OCI-LY7 (cell line): ENCODE data around the gene CYP4X1. TPM values are rescaled to one million over a fixed set of nuclear protein-coding genes. Genes with fewer than 3 reads are reported as not detected.
"Not testable (repeated sequence)": the region's sequence is repeated elsewhere in the genome, so short reads cannot be mapped to it uniquely, and the experiment has no call there.

Experiments used
- BruUV-seq: library from RNA; stranded (reverse); fragments of 400-500 nt; replicated peaks from 2 replicates; lab custom pipeline; 2021; lab: Mats Ljungman, UMichigan
- CTCF ChIA-PET: fragments of 300-600 bp; sonication (Branson Sonifier 250); formaldehyde crosslinking; loops from one replicate; lab custom pipeline; 2022; ENCODE audit warnings: antibody characterized with exemption; ENCODE audit not compliant: unreplicated experiment; lab: Charles Lee
- POLR2A ChIA-PET: fragments of 300-600 bp; sonication (Branson Sonifier 250); formaldehyde crosslinking; loops from one replicate; lab custom pipeline; 2022; ENCODE audit warnings: antibody characterized with exemption; lab: Charles Lee
- DNase-seq: peaks from one replicate; pipeline ENCODE4 v3.0.0-alpha.2; 2015; ENCODE audit warnings: low spot score
- H2AFZ ChIP-seq: fragments of 200-600 bp; sonication (generic), shearing (Covaris generic); 2 replicates; pipeline ENCODE4 v1.6.1; 2014; ENCODE audit warnings: mild to moderate bottlenecking, antibody characterized with exemption, low read length, moderate library complexity
- H3K27ac ChIP-seq: fragments of 200-600 bp; sonication (generic); 2 replicates; pipeline ENCODE4 v1.5.1; 2014; ENCODE audit warnings: mixed run types, low read depth, mild to moderate bottlenecking, moderate library complexity, low read length, inconsistent platforms; ENCODE audit not compliant: poor library complexity, severe bottlenecking
- H3K36me3 ChIP-seq: fragments of 200-600 bp; sonication (generic); 2 replicates; pipeline ENCODE4 v1.6.1; 2014; ENCODE audit warnings: mild to moderate bottlenecking, antibody characterized with exemption, low read length, moderate library complexity, mixed read lengths; ENCODE audit not compliant: insufficient read depth
- H3K4me1 ChIP-seq: fragments of 200-600 bp; sonication (generic); 2 replicates; pipeline ENCODE4 v1.5.1; 2014; ENCODE audit warnings: mild to moderate bottlenecking, low read length; ENCODE audit not compliant: insufficient read depth, poor library complexity, severe bottlenecking
- H3K4me2 ChIP-seq: fragments of 200-600 bp; sonication (generic); 2 replicates; pipeline ENCODE4 v1.6.1; 2014; ENCODE audit warnings: mild to moderate bottlenecking, low read length
- H3K4me3 ChIP-seq: fragments of 200-600 bp; sonication (generic); 2 replicates; pipeline ENCODE4 v1.5.1; 2014; ENCODE audit warnings: mild to moderate bottlenecking, low read depth, low read length; ENCODE audit not compliant: poor library complexity, severe bottlenecking
- H3K79me2 ChIP-seq: fragments of 200-600 bp; sonication (generic); 2 replicates; pipeline ENCODE4 v1.6.1; 2016; ENCODE audit warnings: low read depth, mild to moderate bottlenecking, low read length, moderate library complexity, mixed read lengths; ENCODE audit not compliant: insufficient read depth
- H3K9me2 ChIP-seq: fragments of 200-600 bp; sonication (generic); 2 replicates; pipeline ENCODE4 v1.6.1; 2016; ENCODE audit warnings: mild to moderate bottlenecking, low read length, mixed read lengths; ENCODE audit not compliant: insufficient read depth
- H3K9me3 ChIP-seq: fragments of 200-600 bp; sonication (generic); 2 replicates; pipeline ENCODE4 v1.6.1; 2014; ENCODE audit warnings: mild to moderate bottlenecking, mixed run types, low read length, mixed read lengths
- H4K20me1 ChIP-seq: fragments of 200-600 bp; sonication (generic); 2 replicates; pipeline ENCODE4 v1.6.1; 2014; ENCODE audit warnings: mild to moderate bottlenecking, antibody characterized with exemption, low read length, moderate library complexity, mixed read lengths; ENCODE audit not compliant: insufficient read depth
- CTCF ChIP-seq: fragments of 200-600 bp; sonication (generic); conservative IDR thresholded peaks from 2 replicates; pipeline ENCODE4 v1.5.1; 2014; ENCODE audit warnings: mild to moderate bottlenecking, antibody characterized with exemption, low read length, moderate library complexity, mixed read lengths
- EZH2phosphoT487 ChIP-seq: fragments of 200-600 bp; sonication (generic); IDR thresholded peaks from 2 replicates; pipeline ENCODE4 v1.6.1; 2018; ENCODE audit warnings: low read depth, borderline replicate concordance, mild to moderate bottlenecking, mixed run types, antibody characterized with exemption, low read length, moderate library complexity, mixed read lengths
- intact Hi-C: fragments of 100-400 bp; cut with micrococcal nuclease; formaldehyde crosslinking; loops from one replicate; pipeline ENCODE4 v1.10.0; 2022; ENCODE audit not compliant: unreplicated experiment
- total RNA-seq, 2 experiments: library from RNA; depleted of rRNA in 1 of 2; stranded (reverse); fragments of >200 nt in 1 of 2; shearing (Covaris generic) in 1 of 2; gene quantifications; 2 replicates each; pipeline ENCODE4 v1.2.3, GENCODE V29; 2014 to 2022

CYP4X1 gene
- total RNA-seq, 2 experiments from 2014 or later, result not detected

DNA sequence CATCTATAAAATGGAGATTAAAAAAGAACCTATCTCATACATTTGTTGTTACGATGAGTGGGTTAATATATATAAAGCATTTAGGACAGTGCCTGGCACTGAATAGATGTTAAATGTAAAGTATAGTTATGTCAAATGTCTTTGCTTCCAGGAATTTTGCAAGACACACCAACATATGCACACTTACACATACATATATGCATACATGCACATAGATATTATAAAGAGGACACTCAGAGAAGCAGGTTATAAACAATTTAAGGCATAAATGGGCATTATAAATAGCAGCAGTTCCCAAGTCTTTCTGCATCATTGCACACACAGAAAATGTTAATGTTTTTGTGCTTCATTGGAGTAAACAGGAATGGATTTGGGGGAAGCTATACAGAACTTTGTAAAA, 13.3 kb downstream of the CYP4X1 start:
- H3K79me2 ChIP-seq, result no peaks in the 10 kb centered on the region
- no peak overlapping the region for H2AFZ ChIP-seq
- H3K9me3 ChIP-seq, result no peaks in the 10 kb centered on the region
- no peak overlapping the region for H3K4me2 ChIP-seq
- ChIA-PET POLR2A (interaction anchor here (0.7 to 0.9 kb wide), 2 partner anchors 25 to 1195 kb away, joined by 4 to 6 read pairs; no protein-coding TSS in a partner anchor), CTCF (no interaction called here)
- no peak overlapping the region for H3K27ac ChIP-seq
- intact Hi-C loops, result no loop called here
- no peaks in the 10 kb centered on the region for H3K4me1 ChIP-seq
- no peak overlapping the region for H3K4me3 ChIP-seq
- DNase-seq, result no peak
- H3K9me2 ChIP-seq, result no peaks in the 10 kb centered on the region
- BruUV-seq, result no TSS peak
- no peaks in the 10 kb centered on the region for H4K20me1 ChIP-seq
- TF ChIP-seq EZH2phosphoT487, result no peak
- no peak for TF ChIP-seq CTCF
- no peaks in the 10 kb centered on the region for H3K36me3 ChIP-seq

- no peaks in the 10 kb centered on the region for H3K4me1 ChIP-seq
- no peak overlapping the region for H3K27ac ChIP-seq
- H3K36me3 ChIP-seq, result no peaks in the 10 kb centered on the region
- H2AFZ ChIP-seq, result no peak overlapping the region
- no peak overlapping the region for H3K4me2 ChIP-seq
- H4K20me1 ChIP-seq, result no peaks in the 10 kb centered on the region
- H3K79me2 ChIP-seq, result no peaks in the 10 kb centered on the region
- ChIA-PET POLR2A (no interaction called here), CTCF (no interaction called here)
- H3K9me3 ChIP-seq, result no peaks in the 10 kb centered on the region
- no TSS peak for BruUV-seq
- intact Hi-C loops, result no loop called here
- no peak overlapping the region for H3K4me3 ChIP-seq
- TF ChIP-seq CTCF, result no peak
- no peak for TF ChIP-seq EZH2phosphoT487
- no peak for DNase-seq
- no peaks in the 10 kb centered on the region for H3K9me2 ChIP-seq
Measured at GRCh38 chr1:47059376-47059775, 35.9 kb downstream of the CYP4X1 start.

DNA sequence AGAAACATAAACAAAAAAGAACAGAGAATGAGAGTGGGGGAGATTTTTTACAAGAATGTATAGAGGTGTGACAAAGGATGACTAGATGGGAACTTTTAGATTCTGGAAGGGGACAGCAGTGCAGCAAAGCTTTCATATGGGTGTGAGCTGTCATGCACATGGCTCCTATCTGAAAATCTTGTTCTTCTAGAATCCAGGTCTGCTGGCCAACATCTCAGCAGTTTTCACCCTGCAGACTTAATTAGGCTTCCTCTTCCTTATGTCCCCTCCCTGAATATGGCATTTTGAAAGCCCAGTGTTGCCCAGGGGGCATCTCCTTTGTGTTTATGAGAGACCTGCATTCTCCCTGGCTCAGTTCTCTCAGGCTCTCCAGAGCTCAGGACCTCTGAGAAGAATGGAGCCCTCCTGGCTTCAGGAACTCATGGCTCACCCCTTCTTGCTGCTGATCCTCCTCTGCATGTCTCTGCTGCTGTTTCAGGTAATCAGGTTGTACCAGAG, 43.7 kb downstream of the CYP4X1 start, which contains the start of gene CYP4Z1:
CYP4Z1 (plus strand) TSS at position 135 of the 498 bp plus-strand sequence; CDS start at position 395, 260 bp downstream.
- CTCF ChIA-PET, result no interaction called here
- no TSS peak for BruUV-seq
- DNase-seq, result no peak

GRCh38 chr1:47069080-47069479, 45.6 kb downstream of the CYP4X1 start:
- DNase-seq, H3K36me3 ChIP-seq, H3K4me3 ChIP-seq, H3K79me2 ChIP-seq, H3K27ac ChIP-seq, H2AFZ ChIP-seq, H4K20me1 ChIP-seq, H3K9me2 ChIP-seq, H3K9me3 ChIP-seq, POLR2A ChIA-PET, H3K4me2 ChIP-seq, intact Hi-C loops, CTCF ChIA-PET, H3K4me1 ChIP-seq, BruUV-seq: not testable (repeated sequence)

More for the DNA sequence above, 43.7 kb downstream of the CYP4X1 start, which contains the start of gene CYP4Z1:
- H3K9me3 ChIP-seq, result no peaks in the 10 kb centered on the region
- H3K4me3 ChIP-seq, result no peak within 1 kb of the TSS
- H3K36me3 ChIP-seq, result no peaks in the 10 kb centered on the region
- no peak within 1 kb of the TSS for H3K27ac ChIP-seq
- H3K79me2 ChIP-seq, result no peaks in the 10 kb centered on the region
- no peaks in the 10 kb centered on the region for H3K4me1 ChIP-seq
- H2AFZ ChIP-seq, result no peak within 1 kb of the TSS
- no peaks in the 10 kb centered on the region for H4K20me1 ChIP-seq
- POLR2A ChIA-PET, result no interaction called here
- H3K9me2 ChIP-seq, result no peaks in the 10 kb centered on the region
- TF ChIP-seq CTCF, result no peak
- no peak within 1 kb of the TSS for H3K4me2 ChIP-seq
- intact Hi-C loops, result no loop called here
